ENCODE results near the gene ANAPC16. TPM values are rescaled to one million over a fixed set of nuclear protein-coding genes. Genes with fewer than 3 reads are reported as not detected.

ANAPC16 gene
- total RNA-seq, 2 donors from 2014 or later = 44.0 to 46.7 TPM

GRCh38 chr10:72194949-72195348, 20.9 kb upstream of the ANAPC16 start:
- TF ChIP-seq, protein P1, sequence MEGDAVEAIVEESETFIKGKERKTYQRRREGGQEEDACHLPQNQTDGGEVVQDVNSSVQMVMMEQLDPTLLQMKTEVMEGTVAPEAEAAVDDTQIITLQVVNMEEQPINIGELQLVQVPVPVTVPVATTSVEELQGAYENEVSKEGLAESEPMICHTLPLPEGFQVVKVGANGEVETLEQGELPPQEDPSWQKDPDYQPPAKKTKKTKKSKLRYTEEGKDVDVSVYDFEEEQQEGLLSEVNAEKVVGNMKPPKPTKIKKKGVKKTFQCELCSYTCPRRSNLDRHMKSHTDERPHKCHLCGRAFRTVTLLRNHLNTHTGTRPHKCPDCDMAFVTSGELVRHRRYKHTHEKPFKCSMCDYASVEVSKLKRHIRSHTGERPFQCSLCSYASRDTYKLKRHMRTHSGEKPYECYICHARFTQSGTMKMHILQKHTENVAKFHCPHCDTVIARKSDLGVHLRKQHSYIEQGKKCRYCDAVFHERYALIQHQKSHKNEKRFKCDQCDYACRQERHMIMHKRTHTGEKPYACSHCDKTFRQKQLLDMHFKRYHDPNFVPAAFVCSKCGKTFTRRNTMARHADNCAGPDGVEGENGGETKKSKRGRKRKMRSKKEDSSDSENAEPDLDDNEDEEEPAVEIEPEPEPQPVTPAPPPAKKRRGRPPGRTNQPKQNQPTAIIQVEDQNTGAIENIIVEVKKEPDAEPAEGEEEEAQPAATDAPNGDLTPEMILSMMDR (IDR thresholded peaks at IDR 0.05) = no peak
- Histone ChIP-seq H3K4me3 (no peak overlapping the region), H3K27me3 (replicated peaks; ENCODE audit: insufficient read depth) (no peaks in the 10 kb centered on the region), H3K4me1 (ENCODE audit: control insufficient read depth in 1 of 2, low read depth in 2 of 2) (no peaks in the 10 kb centered on the region), H3K9me3 (no peaks in the 10 kb centered on the region), H3K36me3 (peaks cover 20% of the 10 kb centered on the region), H3K27ac (no peak overlapping the region)
- DNase-seq (ENCODE audit: low spot score) (no peak), ATAC-seq (ENCODE audit: insufficient number of reproducible peaks, low FRiP score, low read depth) (no peak)

DNA sequence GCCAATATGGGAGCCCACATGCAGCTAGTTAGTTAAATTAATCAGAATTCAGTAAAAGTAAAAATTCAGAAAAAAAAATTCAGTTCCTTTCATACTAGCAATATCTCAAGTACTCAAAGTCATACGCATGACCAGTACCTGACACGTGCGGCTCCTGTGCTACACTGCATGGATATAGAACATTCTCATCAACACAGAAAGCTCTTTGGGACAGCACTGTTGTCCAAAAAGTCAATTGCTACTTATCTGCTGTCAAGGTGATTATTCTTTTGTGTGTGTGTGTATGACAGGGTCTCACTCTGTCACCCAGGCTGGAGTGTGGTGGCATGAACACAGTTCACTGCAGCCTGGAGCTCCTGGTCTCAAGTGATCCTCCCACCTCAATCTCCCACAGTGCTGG, 14.9 kb upstream of the ANAPC16 start:
- Histone ChIP-seq H3K27me3 (replicated peaks; ENCODE audit: insufficient read depth) (no peaks in the 10 kb centered on the region), H3K27ac (no peak overlapping the region), H3K4me3 (no peak overlapping the region), H3K4me1 (ENCODE audit: control insufficient read depth in 1 of 2, low read depth in 2 of 2) (no peaks in the 10 kb centered on the region), H3K36me3 (peaks cover 25% of the 10 kb centered on the region), H3K9me3 (no peaks in the 10 kb centered on the region)
- ATAC-seq (ENCODE audit: insufficient number of reproducible peaks, low FRiP score, low read depth) (no peak), DNase-seq (ENCODE audit: low spot score) (no peak)
- TF ChIP-seq, protein P1 (IDR thresholded peaks at IDR 0.05) = no peak

GRCh38 chr10:72201293-72201692, 14.5 kb upstream of the ANAPC16 start:
- no peak overlapping the region for H3K27ac ChIP-seq
- DNase-seq (ENCODE audit: low spot score) (no peak), ATAC-seq (ENCODE audit: insufficient number of reproducible peaks, low FRiP score, low read depth) (no peak)
- peaks cover 24% of the 10 kb centered on the region for H3K36me3 ChIP-seq
- no peak overlapping the region for H3K4me3 ChIP-seq
- no peaks in the 10 kb centered on the region for H3K9me3 ChIP-seq
- TF ChIP-seq, protein P1 (IDR thresholded peaks at IDR 0.05) = no peak
- H3K27me3 ChIP-seq (replicated peaks; ENCODE audit: insufficient read depth) = no peaks in the 10 kb centered on the region
- no peaks in the 10 kb centered on the region for H3K4me1 ChIP-seq (ENCODE audit: control insufficient read depth in 1 of 2, low read depth in 2 of 2)

DNA sequence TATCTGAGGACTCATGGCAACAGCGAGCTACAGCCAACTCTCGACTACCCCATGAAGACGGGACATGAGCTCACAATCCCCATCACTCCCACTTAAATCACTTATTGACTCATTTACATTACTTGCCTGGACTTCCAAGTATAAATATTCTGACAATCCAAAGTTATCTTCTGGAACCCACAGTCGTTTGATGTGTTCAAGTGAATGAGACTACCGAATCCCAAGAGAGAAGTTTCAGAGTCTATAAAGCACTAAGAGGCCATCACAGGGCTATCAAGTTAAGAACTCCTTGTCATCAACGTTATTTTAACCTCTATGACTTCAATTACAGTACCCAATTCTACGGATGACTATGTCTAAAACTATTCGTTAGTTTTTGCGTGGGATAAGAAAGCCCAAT, 11.5 kb upstream of the ANAPC16 start:
- no peaks in the 10 kb centered on the region for H3K27me3 ChIP-seq (replicated peaks; ENCODE audit: insufficient read depth)
- DNase-seq (ENCODE audit: low spot score) (no peak), ATAC-seq (ENCODE audit: insufficient number of reproducible peaks, low FRiP score, low read depth) (no peak)
- TF ChIP-seq, protein P1 (IDR thresholded peaks at IDR 0.05) = no peak
- H3K36me3 ChIP-seq = peaks cover 37% of the 10 kb centered on the region
- no peak overlapping the region for H3K27ac ChIP-seq
- H3K4me3 ChIP-seq = no peak overlapping the region
- no peaks in the 10 kb centered on the region for H3K9me3 ChIP-seq
- H3K4me1 ChIP-seq (ENCODE audit: control insufficient read depth in 1 of 2, low read depth in 2 of 2) = no peaks in the 10 kb centered on the region

DNA sequence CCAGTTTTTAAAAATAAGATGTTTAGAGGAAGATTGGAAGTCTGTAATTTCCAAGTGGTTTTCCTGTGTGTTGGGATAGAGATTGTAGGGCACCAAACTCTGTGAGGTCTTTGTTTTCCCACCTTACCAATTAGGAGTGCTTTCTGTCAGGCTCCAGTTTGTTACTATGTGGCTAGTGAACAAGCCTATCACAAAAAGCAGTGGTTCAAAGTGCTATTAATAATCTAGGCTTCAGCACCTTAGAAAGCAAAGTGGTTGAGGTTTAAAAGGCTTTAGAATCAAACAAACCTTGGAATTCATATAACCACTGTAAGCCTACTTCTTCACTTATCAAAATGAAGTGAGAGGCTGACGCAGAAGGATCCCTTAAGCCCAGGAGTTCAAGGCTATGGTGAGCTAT, 11.1 kb upstream of the ANAPC16 start:
- H3K4me3 ChIP-seq = no peak overlapping the region
- H3K36me3 ChIP-seq = peaks cover 38% of the 10 kb centered on the region
- ATAC-seq (ENCODE audit: insufficient number of reproducible peaks, low FRiP score, low read depth) (no peak), DNase-seq (ENCODE audit: low spot score) (no peak)
- no peak overlapping the region for H3K27ac ChIP-seq
- H3K4me1 ChIP-seq (ENCODE audit: control insufficient read depth in 1 of 2, low read depth in 2 of 2) = no peaks in the 10 kb centered on the region
- no peaks in the 10 kb centered on the region for H3K27me3 ChIP-seq (replicated peaks; ENCODE audit: insufficient read depth)
- H3K9me3 ChIP-seq = no peaks in the 10 kb centered on the region
- TF ChIP-seq, protein P1 (IDR thresholded peaks at IDR 0.05) = no peak

Measured in thoracic aorta (tissue), 2 donors.